ENCODE measurements around the gene SLC44A2.

SLC44A2 gene

GRCh38 chr19:10625003-10625761 lies at the start of gene SLC44A2:
Gene SLC44A2 (plus strand): TSS chr19:10625553. CDS start chr19:10625634, 81 bp downstream.
- no peak for DNase-seq (ENCODE audit: low read depth)

GRCh38 chr19:10577951-10578350 lies 47.4 kb upstream of the SLC44A2 start:
- DNase-seq (ENCODE audit: low read depth), result no peak

GRCh38 chr19:10580979-10581631 lies 44.2 kb upstream of the SLC44A2 start:
- peak; percentile 83 for DNase-seq (ENCODE audit: low read depth)

- DNase-seq (ENCODE audit: low read depth), result no peak
These were observed 43.3 kb upstream of the SLC44A2 start for GRCh38 chr19:10582091-10582490.

GRCh38 chr19:10583036-10583776 lies 42.1 kb upstream of the SLC44A2 start:
- no peak for DNase-seq (ENCODE audit: low read depth)

- no peak for DNase-seq (ENCODE audit: low read depth)
These were observed 39.0 kb upstream of the SLC44A2 start for GRCh38 chr19:10586396-10586795.

- no peak for DNase-seq (ENCODE audit: low read depth)
These were observed 38.1 kb upstream of the SLC44A2 start, which contains the start of gene AP1M2 for GRCh38 chr19:10587022-10587838. Gene AP1M2 (minus strand): TSS chr19:10587312. CDS start chr19:10587231, 81 bp downstream.

GRCh38 chr19:10587839-10588150 lies 37.6 kb upstream of the SLC44A2 start:
- no peak for DNase-seq (ENCODE audit: low read depth)

- no peak for DNase-seq (ENCODE audit: low read depth)
These were observed 32.2 kb upstream of the SLC44A2 start for GRCh38 chr19:10593148-10593547.

GRCh38 chr19:10593820-10594637 lies 31.3 kb upstream of the SLC44A2 start:
- DNase-seq (ENCODE audit: low read depth), result no peak

- DNase-seq (ENCODE audit: low read depth), result no peak
These were observed 25.2 kb upstream of the SLC44A2 start for GRCh38 chr19:10600149-10600548.

GRCh38 chr19:10601999-10602329 lies 23.4 kb upstream of the SLC44A2 start:
- DNase-seq (ENCODE audit: low read depth), result no peak

- DNase-seq (ENCODE audit: low read depth), result peak; percentile 80
These were observed 22.8 kb upstream of the SLC44A2 start for GRCh38 chr19:10602330-10603083.

GRCh38 chr19:10603084-10603872 lies 22.1 kb upstream of the SLC44A2 start:
- peak; percentile 72 for DNase-seq (ENCODE audit: low read depth)

- DNase-seq (ENCODE audit: low read depth), result peak; percentile 17
These were observed 21.4 kb upstream of the SLC44A2 start for GRCh38 chr19:10603873-10604459.

GRCh38 chr19:10604460-10604980 lies 20.8 kb upstream of the SLC44A2 start:
- DNase-seq (ENCODE audit: low read depth), result no peak

- DNase-seq (ENCODE audit: low read depth), result no peak
These were observed 13.4 kb upstream of the SLC44A2 start for GRCh38 chr19:10611907-10612306.

- no peak for DNase-seq (ENCODE audit: low read depth)
These were observed 12.7 kb upstream of the SLC44A2 start for GRCh38 chr19:10612499-10613119.
